ENCODE data around the gene ADAM11. TPM values are rescaled to one million over a fixed set of nuclear protein-coding genes. Genes with fewer than 3 reads are reported as not detected.
A peak's percentile ranks its signal among the peaks of the same experiment; 100 is the strongest.

The ADAM11 gene
- polyA plus RNA-seq, 3 donors: 1.6 to 2.0 (median 1.7) TPM

- peak in 2 of 3 donors; percentile 58 to 72 for DNase-seq (ENCODE audit: low read depth in 3 of 3, low spot score in 2 of 3)
These were observed 15.7 kb downstream of the ADAM11 start for GRCh38 chr17:44774271-44775135.

- DNase-seq (ENCODE audit: low read depth in 3 of 3, low spot score in 2 of 3): peak; percentile 93 to 97 (median 95)
These were observed 16.5 kb downstream of the ADAM11 start for GRCh38 chr17:44775136-44775837.

DNA sequence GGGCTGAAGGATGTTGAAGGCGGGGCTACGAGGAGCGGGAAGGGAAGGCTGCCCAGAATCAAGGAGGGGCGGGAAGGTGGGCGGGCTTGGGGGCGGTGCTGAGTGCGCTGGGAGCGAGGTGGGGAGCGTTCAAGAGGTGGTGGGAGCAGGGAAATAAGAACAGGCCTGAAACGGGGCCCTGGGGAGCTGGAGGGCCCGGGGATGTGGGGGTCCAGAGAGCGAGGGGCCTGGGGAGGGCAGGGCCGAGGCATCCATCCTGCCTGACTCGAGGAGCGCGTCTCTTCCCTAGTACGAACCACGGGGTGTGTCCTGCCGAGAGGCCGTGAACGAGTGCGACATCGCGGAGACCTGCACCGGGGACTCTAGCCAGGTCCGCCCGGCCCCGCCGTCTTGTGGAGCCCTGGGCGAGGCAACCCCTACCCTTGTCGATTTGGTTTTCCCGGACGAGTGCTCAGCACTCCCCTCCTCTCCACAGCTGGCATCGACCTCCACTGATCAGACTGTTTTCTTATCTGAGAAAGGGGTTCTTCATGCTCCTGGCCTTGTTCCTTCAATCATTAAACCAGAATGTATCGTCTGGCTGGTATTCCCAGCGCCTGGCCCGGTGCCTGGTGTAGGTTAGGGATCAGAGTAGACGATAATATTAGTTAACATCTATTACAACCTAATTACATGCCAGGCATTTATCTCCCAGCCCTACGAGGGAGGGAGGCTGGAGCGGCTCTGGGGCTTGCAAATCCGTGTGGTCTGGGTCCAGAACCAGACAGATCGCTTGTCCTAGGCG, 17.2 kb downstream of the ADAM11 start:
- DNase-seq (ENCODE audit: low read depth in 3 of 3, low spot score in 2 of 3): no peak

- no peak for DNase-seq (ENCODE audit: low read depth in 3 of 3, low spot score in 2 of 3)
These were observed 18.0 kb downstream of the ADAM11 start for GRCh38 chr17:44776628-44777393.

- no peak for DNase-seq (ENCODE audit: low read depth in 3 of 3, low spot score in 2 of 3)
These were observed 18.9 kb downstream of the ADAM11 start for GRCh38 chr17:44777394-44778348.

DNA sequence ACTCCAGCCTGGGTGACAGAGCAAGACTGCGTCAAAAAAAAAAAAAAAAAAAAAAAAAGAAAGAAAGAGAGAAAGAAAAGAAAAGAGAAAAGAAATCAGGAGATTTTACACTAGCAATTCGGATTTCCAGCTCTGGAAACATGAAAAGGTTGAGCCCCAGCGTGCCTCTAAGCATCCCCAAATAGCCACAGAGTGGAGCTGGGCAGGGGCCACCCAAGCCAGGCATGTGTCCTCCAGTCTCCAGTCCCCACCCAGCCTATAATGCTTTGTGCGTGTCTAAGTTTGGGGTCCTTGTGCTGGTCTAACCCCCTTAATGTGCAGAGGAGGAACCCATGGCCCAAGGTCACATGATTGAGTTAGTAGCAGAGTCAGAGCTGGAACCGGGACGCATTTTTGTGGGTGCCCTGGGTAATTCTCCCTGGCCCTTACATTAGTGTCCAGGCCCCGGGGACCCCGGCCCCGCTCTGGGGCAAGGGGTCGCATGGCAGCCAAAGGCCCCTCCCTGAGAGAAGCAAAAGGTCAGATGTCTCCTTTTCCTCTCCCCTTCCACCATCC, 19.9 kb downstream of the ADAM11 start:
- no peak for DNase-seq (ENCODE audit: low read depth in 3 of 3, low spot score in 2 of 3)

GRCh38 chr17:44779211-44780025, 20.6 kb downstream of the ADAM11 start:
- peak in 2 of 3 donors; percentile 59 to 65 for DNase-seq (ENCODE audit: low read depth in 3 of 3, low spot score in 2 of 3)

GRCh38 chr17:44780161-44780560, 21.4 kb downstream of the ADAM11 start:
- no peak for DNase-seq (ENCODE audit: low read depth in 3 of 3, low spot score in 2 of 3)

- DNase-seq (ENCODE audit: low read depth in 3 of 3, low spot score in 2 of 3): no peak
These were observed 22.2 kb downstream of the ADAM11 start for GRCh38 chr17:44780845-44781480.

DNA sequence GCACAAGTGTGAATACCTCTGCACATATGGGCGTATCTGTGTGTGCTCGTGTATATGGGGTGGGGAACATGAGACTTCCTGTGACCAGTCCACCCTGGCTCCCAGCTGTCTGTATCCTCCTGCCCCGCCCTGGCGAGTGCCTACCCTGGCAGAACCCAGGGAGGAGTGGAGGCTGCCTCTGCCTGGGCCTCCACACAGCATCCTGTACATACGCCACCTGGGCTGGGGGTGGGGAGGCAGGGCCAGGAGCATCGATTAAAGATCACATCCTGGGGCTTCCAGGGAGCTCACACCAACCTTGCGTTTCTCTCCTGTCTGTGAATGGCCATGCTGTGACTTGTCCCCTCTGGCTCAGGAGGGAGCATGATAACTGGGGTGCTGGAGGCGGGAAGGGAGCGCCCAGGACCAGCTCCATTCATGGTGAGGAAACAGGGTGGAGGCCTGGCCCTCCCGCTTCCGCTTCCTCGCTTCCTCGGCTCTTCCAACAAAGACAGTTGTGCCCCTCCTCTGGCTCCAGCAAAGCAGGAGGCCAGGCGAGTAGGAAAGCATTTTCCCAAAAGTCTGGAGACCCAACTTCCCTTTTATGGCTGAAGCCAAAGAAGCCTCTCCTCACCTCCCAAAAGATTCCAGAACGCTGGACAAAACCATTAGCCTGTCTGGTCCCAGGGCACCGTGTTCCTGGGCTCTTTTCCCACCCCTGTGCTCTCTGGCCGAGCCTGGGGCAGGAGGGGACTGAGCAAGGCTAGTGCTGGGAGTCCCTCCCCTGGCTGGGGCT, 22.9 kb downstream of the ADAM11 start:
- no peak for DNase-seq (ENCODE audit: low read depth in 3 of 3, low spot score in 2 of 3)

GRCh38 chr17:44782326-44782850, 23.6 kb downstream of the ADAM11 start:
- DNase-seq (ENCODE audit: low read depth in 3 of 3, low spot score in 2 of 3): no peak

DNA sequence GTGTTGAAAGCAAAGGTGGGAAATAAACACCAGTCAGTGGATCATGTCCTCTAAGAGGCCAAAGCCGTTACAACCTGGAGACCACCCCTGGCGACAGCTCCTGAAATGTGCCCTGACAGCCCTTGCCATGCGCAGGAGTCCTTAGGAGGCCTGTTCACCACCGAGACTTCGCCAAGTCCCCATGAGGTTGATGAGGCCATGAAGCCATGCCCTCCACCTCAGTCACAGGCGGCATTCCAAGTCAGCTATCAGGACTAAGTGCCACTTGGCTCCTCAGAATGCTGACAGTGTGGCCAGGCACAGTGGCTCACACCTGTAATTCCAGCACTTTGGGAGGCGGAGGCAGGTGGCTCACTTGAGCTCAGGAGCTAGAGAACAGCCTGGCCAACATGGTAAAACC, 27.1 kb downstream of the ADAM11 start:
- no peak for DNase-seq (ENCODE audit: low read depth in 3 of 3, low spot score in 2 of 3)

GRCh38 chr17:44786551-44787081, 27.8 kb downstream of the ADAM11 start:
- no peak for DNase-seq (ENCODE audit: low read depth in 3 of 3, low spot score in 2 of 3)

- DNase-seq (ENCODE audit: low read depth in 3 of 3, low spot score in 2 of 3): no peak
These were observed 28.6 kb downstream of the ADAM11 start for GRCh38 chr17:44787271-44787940.

DNA sequence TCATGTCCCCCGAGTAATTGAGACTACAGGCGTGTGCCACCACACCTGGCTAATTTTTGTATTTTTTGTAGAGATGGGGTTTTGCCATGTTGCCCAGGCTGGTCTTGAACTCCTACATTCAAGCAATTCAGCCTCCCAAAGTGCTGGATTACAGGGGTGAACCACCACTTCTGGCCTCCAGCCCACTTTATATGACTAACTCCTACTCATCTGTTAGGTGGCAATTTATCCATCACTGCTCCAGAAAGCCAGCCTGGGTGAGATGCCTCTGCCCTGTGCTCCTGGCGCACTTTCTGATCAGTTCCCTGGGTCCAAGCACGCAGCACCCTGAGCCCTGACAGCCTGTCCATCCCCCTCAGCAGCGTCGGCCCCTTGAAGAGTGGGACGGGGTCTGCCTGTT, 29.4 kb downstream of the ADAM11 start:
- DNase-seq (ENCODE audit: low read depth in 3 of 3, low spot score in 2 of 3): no peak

DNA sequence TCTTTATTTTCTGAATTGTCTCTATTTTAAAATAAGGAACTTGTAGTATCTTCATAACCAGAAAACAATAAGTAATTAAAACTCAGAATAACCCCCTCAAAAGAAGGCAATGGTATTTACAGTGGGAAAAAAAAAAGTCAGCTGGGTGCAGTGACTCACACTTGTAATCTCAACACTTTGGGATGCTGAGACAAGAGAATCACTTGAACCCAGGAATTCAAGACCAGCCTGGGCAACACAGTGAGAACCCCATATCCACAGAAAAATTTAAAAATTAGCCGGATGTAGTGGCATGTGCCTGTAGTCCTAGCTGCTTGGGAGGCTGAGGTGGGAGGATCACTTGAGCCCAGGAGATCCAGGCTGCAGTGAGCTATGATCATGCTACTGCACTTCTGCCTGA, 33.5 kb downstream of the ADAM11 start:
- DNase-seq (ENCODE audit: low read depth in 3 of 3, low spot score in 2 of 3): no peak
